Tibial artery (tissue), 4 donors: ENCODE measurements around the gene CDX1.

Source experiments
- DNase-seq, 2 donors: peaks; one replicate each; pipeline ENCODE4 v3.0.0-alpha.2; 2019
- H3K27ac ChIP-seq, 2 donors: fragments of 200-600 bp; sonication (generic) in 1 of 2; 1 replicate in 1 of 2; 2 replicates in 1 of 2; pipeline ENCODE4 v1.5.1; 2018 to 2019; ENCODE audit warnings: mild to moderate bottlenecking in 1 of 2
- H3K27me3 ChIP-seq, 2 donors: fragments of 200-600 bp; sonication (generic) in 1 of 2; one replicate each; pipeline versions ENCODE4 v1.5.1 to v1.6.0; 2016 to 2019
- H3K36me3 ChIP-seq, 3 donors: fragments of 200-600 bp; sonication (generic) in 2 of 3; one replicate each; pipeline ENCODE4 v1.5.1; 2016 to 2019; ENCODE audit warnings: mild to moderate bottlenecking in 2 of 3
- H3K4me1 ChIP-seq, 4 donors: fragments of 200-600 bp; sonication (generic) in 2 of 4; 1 replicate in 3 of 4; 2 replicates in 1 of 4; pipeline ENCODE4 v1.5.1; 2016 to 2019
- H3K4me3 ChIP-seq, 2 donors: fragments of 200-600 bp; sonication (generic) in 1 of 2; 1 replicate in 1 of 2; 2 replicates in 1 of 2; pipeline ENCODE4 v1.5.1; 2018 to 2019; ENCODE audit warnings: mild to moderate bottlenecking in 2 of 2
- H3K9me3 ChIP-seq, 3 donors: fragments of 200-600 bp; sonication (generic) in 1 of 3; one replicate each; pipeline ENCODE4 v1.5.1; 2016 to 2019
- intact Hi-C: fragments of 100-400 bp; cut with DNase I; formaldehyde crosslinking; loops from one replicate; pipeline ENCODE4 v1.15.0; 2023; ENCODE audit warnings: low total_unique reads
- TF ChIP-seq, protein P1 (sequence below), 2 experiments: fragments of 200-600 bp in 1 of 2; fragments of 450-650 bp in 1 of 2; IDR thresholded peaks; one replicate each; pipeline ENCODE4 v1.5.1; 2017 to 2019; ENCODE audit warnings: antibody characterized with exemption in 2 of 2, mild to moderate bottlenecking in 1 of 2, moderate library complexity in 1 of 2

Gene CDX1

GRCh38 chr5:150167908-150168307, 1.3 kb downstream of the CDX1 start:
- H3K4me1 ChIP-seq, result peaks cover 0 to 23% (median 14%) of the 10 kb centered on the region in 4 donors
- peaks cover 0 to 7% of the 10 kb centered on the region in 2 donors for H3K27me3 ChIP-seq
- H3K9me3 ChIP-seq, result no peaks in the 10 kb centered on the region
- TF ChIP-seq, protein P1, sequence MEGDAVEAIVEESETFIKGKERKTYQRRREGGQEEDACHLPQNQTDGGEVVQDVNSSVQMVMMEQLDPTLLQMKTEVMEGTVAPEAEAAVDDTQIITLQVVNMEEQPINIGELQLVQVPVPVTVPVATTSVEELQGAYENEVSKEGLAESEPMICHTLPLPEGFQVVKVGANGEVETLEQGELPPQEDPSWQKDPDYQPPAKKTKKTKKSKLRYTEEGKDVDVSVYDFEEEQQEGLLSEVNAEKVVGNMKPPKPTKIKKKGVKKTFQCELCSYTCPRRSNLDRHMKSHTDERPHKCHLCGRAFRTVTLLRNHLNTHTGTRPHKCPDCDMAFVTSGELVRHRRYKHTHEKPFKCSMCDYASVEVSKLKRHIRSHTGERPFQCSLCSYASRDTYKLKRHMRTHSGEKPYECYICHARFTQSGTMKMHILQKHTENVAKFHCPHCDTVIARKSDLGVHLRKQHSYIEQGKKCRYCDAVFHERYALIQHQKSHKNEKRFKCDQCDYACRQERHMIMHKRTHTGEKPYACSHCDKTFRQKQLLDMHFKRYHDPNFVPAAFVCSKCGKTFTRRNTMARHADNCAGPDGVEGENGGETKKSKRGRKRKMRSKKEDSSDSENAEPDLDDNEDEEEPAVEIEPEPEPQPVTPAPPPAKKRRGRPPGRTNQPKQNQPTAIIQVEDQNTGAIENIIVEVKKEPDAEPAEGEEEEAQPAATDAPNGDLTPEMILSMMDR (IDR thresholded peaks at IDR 0.05), result no peak
- H3K4me3 ChIP-seq, result no peak overlapping the region
- no peak overlapping the region for H3K27ac ChIP-seq
- no peaks in the 10 kb centered on the region for H3K36me3 ChIP-seq
- no peak for DNase-seq
- intact Hi-C loops, result no loop called here

DNA sequence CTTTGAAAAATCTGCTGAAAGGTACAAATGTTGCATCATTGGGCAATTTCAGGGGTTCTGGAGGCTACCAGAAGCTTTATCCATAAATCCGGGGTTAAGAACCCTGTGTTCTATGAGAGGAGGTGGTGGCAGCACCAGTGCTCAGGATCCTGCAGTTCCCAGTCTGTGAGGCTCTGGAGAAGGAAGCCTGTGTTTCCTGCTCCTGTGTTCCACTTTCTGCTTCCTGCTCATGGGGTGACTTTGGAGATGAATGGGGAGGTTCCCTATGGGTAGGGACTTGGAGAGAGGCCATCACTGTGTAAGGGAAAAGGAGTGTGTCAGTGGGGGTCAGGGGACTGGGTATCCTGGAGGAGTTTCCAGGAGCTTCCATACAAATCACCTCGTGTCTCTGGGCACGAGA, 2.3 kb downstream of the CDX1 start:
- H3K9me3 ChIP-seq, result no peaks in the 10 kb centered on the region
- H3K4me3 ChIP-seq, result no peak overlapping the region
- TF ChIP-seq, protein P1 (IDR thresholded peaks at IDR 0.05), result no peak
- no peaks in the 10 kb centered on the region for H3K36me3 ChIP-seq
- peaks cover 0 to 7% of the 10 kb centered on the region in 2 donors for H3K27me3 ChIP-seq
- peaks cover 0 to 15% (median 5%) of the 10 kb centered on the region in 4 donors for H3K4me1 ChIP-seq
- H3K27ac ChIP-seq, result no peak overlapping the region
- DNase-seq, result no peak
- intact Hi-C loops, result no loop called here

- no peak for DNase-seq
- no peaks in the 10 kb centered on the region for H3K36me3 ChIP-seq
- intact Hi-C loops, result no loop called here
- H3K9me3 ChIP-seq, result no peaks in the 10 kb centered on the region
- no peaks in the 10 kb centered on the region for H3K27me3 ChIP-seq
- peaks cover 0 to 22% (median 18%) of the 10 kb centered on the region in 4 donors for H3K4me1 ChIP-seq
- H3K4me3 ChIP-seq, result no peak overlapping the region
- no peak overlapping the region for H3K27ac ChIP-seq
- TF ChIP-seq, protein P1 (IDR thresholded peaks at IDR 0.05), result no peak
Measured at GRCh38 chr5:150172145-150172544, 5.6 kb downstream of the CDX1 start.

DNA sequence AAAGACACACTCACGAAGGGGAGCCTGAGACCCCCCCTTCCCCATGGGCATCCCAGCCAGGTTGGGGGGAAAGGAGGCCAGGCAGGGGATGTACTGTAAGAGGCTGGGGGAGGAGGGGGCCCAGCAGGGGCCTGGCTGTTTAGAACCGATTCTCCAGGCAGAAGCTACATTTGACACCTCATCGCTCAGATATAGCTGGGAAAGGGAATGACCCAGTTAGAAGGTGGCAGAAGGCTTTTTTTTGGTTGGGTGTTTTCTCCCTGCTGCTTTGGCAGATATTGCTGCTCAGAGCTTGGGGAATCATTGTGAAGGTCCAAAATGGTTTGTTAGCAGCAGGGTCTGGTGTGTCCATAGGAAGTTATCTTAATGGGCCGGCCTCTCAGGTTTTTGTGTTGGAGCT, 6.0 kb downstream of the CDX1 start:
- H3K27ac ChIP-seq, result no peak overlapping the region
- no peak for DNase-seq
- TF ChIP-seq, protein P1 (IDR thresholded peaks at IDR 0.05), result no peak

GRCh38 chr5:150173161-150173560, 6.6 kb downstream of the CDX1 start:
- DNase-seq, result no peak
- intact Hi-C loops, result no loop called here
- TF ChIP-seq, protein P1 (IDR thresholded peaks at IDR 0.05), result no peak
- Histone ChIP-seq H3K27ac (no peak overlapping the region), H3K27me3 (no peaks in the 10 kb centered on the region), H3K9me3 (no peaks in the 10 kb centered on the region), H3K4me1 (peaks cover 0 to 28% (median 22%) of the 10 kb centered on the region in 4 donors), H3K36me3 (no peaks in the 10 kb centered on the region), H3K4me3 (no peak overlapping the region)

More for the DNA sequence above, 6.0 kb downstream of the CDX1 start:
- H3K4me3 ChIP-seq, result no peak overlapping the region
- intact Hi-C loops, result no loop called here
- no peaks in the 10 kb centered on the region for H3K27me3 ChIP-seq
- no peaks in the 10 kb centered on the region for H3K9me3 ChIP-seq
- peaks cover 0 to 26% (median 22%) of the 10 kb centered on the region in 4 donors for H3K4me1 ChIP-seq
- no peaks in the 10 kb centered on the region for H3K36me3 ChIP-seq

DNA sequence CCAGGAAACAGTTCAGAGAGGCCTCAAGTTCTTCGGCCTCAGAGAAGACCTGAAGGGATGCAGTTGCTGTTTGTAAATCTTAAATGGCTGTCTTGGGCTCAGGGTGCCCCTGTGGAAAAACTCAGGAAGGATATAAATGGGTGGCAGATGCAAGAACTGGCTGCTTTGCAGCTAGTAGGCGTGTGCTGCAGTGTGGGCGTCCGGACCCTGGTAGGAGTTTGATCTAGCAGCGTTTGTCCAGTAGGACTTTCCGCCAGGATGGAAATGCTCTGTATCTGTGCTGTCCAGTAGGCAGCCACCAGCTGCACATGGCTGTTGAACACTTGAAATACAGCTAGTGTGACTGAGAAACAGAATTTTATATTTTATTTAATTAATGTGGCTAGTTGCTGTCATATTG, 7.7 kb downstream of the CDX1 start:
- peaks cover 0 to 33% (median 24%) of the 10 kb centered on the region in 4 donors for H3K4me1 ChIP-seq
- H3K27me3 ChIP-seq, result no peaks in the 10 kb centered on the region
- no peak for DNase-seq
- H3K4me3 ChIP-seq, result no peak overlapping the region
- H3K9me3 ChIP-seq, result no peaks in the 10 kb centered on the region
- intact Hi-C loops, result no loop called here
- H3K36me3 ChIP-seq, result no peaks in the 10 kb centered on the region
- H3K27ac ChIP-seq, result no peak overlapping the region
- TF ChIP-seq, protein P1 (IDR thresholded peaks at IDR 0.05), result no peak
